GM21825 (cell line): ENCODE results near the gene DKKL1.
A peak's percentile ranks its signal among the peaks of the same experiment; 100 is the strongest.
"Not testable (repeated sequence)": the region's sequence is repeated elsewhere in the genome, so short reads cannot be mapped to it uniquely, and the experiment has no call there.

Experiments used
- ATAC-seq: cut with Tn5 transposase; IDR thresholded peaks from one replicate; pipeline ENCODE4 v1.9.1; 2021; ENCODE audit warnings: mild to moderate bottlenecking, moderate library complexity; ENCODE audit not compliant: unreplicated experiment

DKKL1 gene

DNA sequence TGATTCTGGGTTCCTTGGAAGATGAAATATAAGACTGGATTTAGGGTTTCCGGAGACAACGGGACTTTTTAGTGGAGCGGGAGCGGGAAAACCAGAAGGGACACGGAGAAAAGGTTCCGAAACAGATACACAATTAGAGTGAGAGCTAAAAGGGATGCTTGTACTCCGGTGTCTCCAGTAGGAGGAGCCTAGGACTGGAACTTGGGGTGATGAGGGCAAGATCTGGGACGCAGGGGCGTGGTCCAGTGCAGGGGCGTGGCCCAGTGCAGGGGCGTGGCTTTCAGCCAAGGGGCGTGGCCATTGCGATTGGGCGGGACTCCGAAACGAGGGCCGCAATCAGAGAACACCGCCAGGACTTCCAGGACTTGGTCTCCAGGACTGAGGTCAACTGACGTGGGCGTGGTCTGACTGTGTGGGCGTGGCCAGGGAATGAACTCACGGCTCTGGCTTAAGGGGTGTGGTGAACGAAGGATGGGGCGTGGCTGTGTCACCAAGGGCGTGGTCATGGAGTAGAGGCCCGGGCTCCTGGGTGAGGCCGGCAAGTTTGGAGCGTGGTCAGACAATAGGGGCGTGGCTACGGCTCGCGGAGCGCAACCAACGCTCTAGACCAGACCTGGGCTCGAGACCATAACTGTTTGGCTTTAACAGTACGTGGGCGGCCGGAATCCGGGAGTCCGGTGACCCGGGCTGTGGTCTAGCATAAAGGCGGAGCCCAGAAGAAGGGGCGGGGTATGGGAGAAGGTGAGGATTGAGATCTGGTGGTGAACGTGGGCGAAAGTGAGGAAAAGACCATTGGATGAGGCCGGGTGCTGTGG is at the start of gene DKKL1:
Gene DKKL1, plus strand, starts transcription at position 610 of the 815 bp plus-strand sequence. Its CDS starts 122 bp downstream, at position 732.
- peak; percentile 79 for ATAC-seq

DNA sequence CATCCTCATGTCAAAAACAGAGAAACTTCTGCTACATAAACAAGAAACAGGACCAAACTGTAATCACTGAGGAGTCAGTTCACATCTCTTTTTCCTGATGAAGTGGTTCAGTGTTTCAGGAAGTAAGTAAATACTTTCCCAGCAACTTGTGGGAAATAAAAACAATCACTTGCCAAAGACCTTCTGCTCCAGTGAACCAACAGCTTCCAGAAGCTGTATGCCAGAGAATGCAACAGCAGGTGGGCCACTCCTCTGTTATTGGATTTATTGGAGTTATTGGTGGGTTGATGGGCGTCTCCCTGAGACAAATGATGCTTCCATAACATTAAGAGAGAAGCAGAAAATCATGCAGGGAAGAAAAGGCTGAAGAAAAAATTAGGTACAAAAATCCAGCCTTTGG is 48.6 kb upstream of the DKKL1 start:
- no peak for ATAC-seq

DNA sequence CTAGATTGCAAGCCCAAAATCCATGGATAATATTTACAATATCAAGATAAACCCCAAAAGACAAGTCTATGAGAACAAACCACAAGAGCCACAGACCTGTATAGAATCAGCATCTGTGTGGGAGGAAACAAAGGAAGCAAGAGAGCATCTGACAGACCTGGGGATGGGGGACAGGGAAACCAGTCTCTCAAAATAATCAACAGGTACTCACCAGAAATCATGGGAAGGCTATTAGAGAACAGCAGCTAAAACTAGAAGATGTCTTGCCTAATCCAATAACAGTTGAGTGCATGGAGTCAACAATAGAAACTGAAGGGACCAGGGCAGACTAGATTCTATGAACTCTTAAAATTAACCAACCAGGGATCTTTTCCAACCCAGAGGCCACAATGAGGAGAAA is 47.4 kb upstream of the DKKL1 start:
- ATAC-seq, result no peak

DNA sequence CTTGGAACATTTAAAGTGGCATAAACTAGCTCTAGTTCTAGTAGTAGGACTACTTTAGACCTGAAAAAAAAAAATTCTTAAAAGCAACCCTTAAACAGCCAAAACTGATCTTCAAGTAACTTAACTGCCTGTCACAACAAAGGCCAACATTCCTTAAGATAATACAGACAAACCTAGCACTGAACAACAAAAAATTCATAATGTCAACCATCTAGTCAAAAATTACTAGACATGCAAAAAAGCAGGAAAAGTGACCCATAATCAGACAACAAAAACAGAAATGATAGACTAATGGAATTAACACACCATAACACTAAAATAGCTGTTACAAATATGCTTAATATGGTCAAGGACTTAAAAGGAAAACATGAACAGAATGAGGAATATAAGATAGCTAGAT is 45.4 kb upstream of the DKKL1 start:
- no peak for ATAC-seq

DNA sequence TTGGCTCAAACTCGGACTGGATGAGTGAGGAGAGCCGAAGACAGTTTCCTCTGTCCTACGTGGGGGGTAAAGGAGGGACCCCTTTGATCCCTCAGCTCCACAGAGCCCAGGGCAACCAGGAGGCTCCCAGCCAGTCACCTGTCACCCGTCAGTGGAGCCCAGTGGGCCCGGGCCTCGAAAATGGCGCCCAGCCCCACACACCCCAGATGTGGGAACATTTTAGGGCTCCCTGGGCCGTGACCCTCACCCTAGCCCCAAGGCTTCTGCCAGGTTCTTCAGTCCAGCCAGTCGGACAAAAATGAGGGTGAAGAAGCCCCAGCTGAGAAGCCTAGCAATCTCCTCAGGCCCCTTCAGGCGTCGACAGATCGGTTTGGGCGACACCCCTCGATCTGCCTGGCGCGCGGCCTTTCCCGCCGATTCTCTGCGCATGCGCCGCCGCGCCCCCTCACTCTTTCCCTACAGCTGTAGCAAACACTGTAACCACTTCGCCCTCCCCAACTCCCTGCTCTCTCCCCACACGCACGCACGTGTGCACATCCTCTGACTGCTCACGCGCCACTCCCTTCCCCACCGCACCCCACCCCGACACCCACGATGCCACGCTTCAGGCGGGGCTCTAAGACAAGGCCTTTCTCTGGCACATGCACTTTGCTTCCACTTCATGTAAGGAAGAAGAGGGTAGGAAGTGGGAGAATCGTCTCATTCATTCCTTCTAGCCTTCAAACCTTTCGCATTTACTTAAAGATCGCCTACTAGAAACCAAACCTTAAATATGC is 38.7 kb upstream of the DKKL1 start, which contains the start of gene SLC6A16:
Gene SLC6A16, minus strand, starts transcription at position 391 of the 776 bp plus-strand sequence. CDS start 13,844 bp downstream, outside the sequence.
- ATAC-seq, result no peak

DNA sequence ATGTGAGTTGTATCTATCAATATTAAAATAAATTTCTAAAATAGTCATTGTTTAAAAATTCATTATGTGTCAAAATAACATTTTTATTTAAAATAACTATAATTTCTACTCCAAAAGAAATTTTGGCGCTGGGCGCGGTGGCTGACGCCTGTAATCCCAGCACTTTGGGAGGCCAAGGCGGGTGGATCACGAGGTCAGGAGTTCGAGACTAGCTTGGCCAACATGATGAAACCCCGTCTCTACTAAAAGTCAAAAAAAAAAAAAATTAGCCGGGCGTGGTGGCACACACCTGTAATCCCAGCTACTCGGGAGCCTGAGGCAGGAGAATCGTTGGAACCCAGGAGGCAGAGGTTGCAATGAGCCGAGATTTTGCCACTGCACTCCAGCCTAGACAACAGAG is 37.9 kb upstream of the DKKL1 start:
- not testable (repeated sequence) for ATAC-seq

DNA sequence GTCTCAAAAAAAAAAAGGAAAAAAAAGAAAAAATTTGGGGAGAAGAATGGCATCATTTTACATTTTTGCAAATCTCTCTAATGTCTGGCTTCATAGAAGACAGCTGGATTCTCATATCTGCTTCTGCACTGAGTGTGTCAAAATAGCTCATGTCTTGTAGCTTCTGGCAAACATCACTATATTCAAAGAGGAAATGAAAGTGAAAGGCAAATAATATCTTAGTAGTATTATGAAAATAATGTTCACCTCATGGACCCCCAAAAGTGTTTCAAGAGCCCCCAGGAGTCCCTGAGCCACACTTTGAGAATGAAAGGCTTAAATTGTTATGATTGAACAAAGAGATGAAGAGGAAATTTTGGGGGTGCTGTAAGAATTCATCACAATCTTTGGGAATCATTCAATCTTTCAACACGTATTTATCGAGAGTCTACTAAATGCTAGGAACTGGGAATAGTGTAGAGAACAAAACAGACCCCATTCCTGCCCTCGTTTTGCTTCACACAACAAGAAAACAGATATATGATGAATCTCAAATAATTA is 37.4 kb upstream of the DKKL1 start:
- ATAC-seq, result no peak

DNA sequence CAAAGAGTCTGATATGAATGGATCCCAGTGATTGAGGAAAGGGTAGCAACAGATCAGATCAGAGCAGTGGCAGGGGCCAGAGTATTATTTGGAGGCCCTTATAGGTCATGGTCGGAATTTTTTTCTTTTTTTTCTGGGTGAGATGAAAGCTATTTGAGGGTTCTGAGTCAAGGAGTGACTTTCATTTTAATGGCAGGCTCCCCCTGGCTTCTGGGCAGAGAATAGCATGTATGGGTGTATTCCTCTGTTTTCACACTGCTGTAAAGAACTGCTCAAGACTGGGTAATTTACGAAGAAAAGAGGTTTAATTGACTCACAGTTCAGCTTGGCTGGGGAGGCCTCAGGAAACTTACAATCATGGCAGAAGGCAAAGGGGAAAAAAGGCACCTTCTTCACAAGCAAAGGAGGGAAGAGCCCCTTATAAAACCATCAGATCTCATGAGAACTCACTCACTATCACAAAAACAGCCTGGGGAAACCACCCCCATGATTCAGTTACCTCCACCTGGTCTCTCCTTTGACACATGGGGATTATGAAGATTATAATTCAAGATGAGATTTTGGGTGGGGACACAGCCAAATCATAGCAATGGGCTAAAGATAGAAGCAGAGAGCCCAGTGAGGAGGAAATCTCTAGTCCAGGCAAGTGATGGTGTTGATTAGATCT is 35.7 kb upstream of the DKKL1 start:
- ATAC-seq, result no peak

DNA sequence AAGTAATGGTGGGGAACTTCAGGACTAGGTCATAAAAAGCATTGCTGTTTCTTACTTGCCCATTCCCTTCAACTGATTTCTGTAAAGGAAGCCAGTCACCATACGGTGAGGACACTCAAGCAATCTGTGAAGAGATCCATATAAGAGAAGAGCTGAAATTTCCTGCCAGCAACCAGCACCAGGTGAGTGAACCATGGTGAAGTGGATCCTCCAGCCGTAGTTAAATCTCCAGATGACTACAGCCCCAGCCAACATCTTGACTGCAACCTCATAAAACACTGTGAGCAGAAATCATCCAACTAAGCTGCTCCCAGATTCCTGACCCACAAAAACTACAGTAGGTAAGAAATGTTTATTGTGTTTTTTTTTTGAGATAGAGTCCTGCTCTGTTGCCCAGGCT is 34.9 kb upstream of the DKKL1 start:
- no peak for ATAC-seq

DNA sequence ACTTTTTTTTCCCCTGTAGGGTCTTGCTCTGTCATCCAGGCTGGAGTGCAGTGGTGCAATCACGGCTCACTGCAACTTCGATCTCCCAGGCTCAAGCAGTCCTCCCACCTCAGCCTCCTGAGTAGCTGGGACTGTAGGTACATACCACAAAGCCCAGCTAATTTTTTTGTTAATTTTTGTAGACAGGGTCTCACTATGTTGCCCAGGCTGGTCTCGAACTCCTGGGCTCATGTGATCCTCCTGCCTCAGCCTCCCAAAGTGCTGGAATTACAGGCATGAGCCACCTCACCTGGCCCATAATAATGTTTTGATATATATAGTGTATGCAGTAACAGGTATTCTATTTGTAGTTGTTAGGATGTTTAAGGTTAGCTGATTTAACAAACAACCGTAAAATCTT is 32.5 kb upstream of the DKKL1 start:
- ATAC-seq, result not testable (repeated sequence)

DNA sequence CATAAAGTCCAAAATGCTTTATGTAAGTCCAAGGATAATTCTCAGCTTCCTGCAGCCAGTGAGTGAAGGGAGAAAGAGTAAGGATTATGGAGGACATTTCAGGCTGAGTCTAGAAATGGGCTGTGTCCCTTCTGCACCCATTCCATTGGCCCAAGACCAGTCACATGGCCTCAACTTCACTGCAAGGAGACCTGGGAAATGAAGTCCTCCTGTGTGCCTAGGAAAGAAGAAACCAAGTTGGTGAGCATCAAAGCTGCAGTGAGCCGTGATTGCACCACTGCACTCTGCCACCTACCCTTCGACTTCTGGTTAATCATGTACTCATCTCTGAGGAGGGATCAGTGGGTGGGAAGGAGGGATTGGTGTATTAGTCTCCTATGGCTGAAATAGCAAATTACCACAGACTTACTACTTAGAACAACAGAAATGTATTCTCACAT is 32.0 kb upstream of the DKKL1 start:
- peak; percentile 39 for ATAC-seq

DNA sequence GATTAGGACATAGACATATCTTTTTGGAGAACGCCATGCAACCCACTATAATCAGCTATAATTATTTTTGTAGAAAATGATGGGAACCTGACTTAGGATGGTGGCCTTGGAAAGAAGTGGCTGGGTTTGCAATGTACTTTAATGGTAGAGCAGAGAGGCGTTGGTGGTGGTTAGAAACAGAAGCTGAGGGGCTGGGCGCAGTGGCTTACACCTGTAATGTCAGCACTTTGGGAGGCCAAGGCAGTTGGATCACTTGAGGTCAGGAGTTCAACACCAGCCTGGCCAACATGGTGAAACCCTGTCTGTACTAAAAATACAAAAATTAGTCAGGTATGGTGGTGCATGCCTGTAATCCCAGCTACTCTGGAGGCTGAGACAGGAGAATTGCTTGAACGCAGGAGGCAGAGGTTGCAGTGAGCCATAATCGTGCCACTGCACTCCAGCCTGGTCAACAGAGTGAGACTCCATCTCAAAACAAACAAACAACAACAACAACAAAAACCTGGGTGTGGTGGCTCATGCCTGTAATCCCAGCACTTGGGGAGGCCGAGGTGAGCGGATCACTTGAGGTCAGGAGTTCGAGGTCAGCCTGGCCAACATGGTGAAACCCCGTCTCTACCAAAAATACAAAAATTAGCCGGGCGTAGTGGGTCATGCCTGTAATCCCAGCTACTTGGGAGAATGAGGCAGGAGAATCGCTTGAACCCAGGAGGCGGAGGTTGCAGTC is 30.8 kb upstream of the DKKL1 start:
- ATAC-seq, result not testable (repeated sequence)

DNA sequence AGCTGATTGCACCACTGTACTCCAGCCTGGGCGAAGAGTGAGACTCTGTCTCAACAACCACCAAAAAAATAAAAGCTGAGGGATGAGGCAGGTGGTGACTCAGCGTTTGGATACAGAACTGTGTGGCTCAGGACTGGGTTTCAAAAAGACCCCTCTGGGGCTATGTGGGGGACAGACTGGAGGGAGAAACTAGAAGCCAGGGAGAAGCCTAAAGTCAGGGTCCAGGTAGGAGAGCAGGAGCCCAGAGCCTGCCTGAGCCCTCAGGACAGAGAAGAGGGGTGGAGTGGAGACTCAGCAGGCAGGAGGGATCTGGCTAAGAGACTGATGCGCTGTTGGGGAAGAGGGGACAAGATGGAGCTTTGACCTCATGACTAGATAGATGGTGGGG is 30.3 kb upstream of the DKKL1 start:
- ATAC-seq, result no peak

DNA sequence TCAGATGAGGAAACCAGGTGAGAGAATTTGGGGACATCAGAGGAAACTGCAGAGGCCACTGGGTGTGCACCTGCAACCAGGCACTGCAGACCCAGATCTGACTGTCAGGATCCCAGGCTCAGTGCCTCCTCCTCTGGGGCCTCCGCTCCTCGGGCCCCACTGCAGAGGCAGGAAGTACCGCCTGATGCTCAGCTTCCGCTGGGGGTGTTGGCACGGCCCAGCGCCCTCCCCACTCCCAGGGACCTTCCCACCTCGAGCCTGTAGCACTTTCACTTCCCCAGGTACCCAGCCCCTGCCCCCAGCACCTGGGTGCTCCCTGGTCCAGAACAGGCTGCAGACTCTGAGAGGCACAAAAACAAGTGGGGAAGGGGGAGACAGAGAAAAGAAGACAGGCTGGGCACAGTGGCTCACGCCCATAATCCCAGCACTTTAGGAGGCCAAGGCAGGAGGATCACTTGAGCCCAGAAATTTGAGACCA is 29.8 kb upstream of the DKKL1 start:
- peak; percentile 45 for ATAC-seq

DNA sequence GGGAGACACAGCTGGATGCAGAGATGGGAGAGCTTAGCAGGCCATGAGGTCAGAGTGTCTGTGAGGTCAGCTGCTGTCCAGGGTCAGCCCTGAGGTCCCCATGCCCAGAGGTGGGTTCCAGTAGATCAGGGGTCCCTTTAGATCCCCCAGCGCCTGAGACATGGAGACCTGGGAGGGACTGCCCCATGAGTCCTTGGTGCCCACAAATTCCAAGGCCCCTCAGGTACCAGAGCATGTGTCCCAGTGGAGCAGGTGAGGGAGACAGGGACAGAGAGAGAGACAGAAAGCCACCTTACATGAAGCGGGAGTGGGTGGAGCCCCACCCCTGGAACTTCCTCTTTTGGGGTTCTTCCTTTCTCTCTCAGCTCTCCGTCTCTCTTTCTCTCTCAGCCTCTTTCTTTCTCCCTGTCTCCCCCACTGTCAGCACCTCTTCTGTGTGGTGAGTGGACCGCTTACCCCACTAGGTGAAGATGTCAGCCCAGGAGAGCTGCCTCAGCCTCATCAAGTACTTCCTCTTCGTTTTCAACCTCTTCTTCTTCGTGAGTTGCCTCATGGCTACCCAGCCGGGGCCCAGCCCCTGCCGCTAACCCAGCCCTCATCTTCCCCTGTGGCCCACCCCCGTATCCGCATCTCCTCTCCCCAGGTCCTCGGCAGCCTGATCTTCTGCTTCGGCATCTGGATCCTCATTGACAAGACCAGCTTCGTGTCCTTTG is 28.4 kb upstream of the DKKL1 start, which contains the start of gene CD37:
Gene CD37, plus strand, starts transcription at position 336 of the 713 bp plus-strand sequence. Its CDS starts 135 bp downstream, at position 471.
- no peak for ATAC-seq

DNA sequence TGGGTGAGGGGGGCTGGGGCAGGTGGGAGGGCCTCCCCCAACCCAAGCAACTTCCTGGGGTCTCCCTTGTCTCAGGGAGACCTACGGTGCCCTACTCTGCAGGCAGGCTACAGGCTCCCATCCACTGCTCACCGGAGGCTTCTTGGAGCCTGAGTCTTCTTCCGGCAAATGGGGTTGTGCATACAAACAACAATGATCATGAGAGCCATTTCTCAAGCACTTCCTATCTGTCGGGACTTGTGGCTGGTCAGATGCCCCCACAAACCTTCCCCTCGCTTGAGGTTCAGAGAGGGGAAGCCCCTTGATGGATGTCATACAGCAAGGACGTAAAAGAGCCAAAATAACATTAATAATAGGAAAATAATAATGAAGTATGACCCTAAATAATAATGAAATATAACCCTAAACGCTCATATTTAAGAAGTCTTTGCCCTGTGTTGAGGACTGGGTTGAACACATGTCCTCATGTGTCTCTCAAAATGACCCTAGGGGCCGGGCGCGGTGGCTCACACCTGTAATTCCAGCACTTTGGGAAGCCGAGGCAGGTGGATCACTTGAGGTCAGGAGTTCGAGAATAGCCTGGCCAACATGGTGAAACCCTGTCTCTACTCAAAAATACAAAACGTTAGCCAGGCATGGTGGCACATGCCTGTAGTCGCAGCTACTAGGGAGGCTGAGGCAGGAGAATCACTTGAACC is 27.7 kb upstream of the DKKL1 start:
- no peak for ATAC-seq

DNA sequence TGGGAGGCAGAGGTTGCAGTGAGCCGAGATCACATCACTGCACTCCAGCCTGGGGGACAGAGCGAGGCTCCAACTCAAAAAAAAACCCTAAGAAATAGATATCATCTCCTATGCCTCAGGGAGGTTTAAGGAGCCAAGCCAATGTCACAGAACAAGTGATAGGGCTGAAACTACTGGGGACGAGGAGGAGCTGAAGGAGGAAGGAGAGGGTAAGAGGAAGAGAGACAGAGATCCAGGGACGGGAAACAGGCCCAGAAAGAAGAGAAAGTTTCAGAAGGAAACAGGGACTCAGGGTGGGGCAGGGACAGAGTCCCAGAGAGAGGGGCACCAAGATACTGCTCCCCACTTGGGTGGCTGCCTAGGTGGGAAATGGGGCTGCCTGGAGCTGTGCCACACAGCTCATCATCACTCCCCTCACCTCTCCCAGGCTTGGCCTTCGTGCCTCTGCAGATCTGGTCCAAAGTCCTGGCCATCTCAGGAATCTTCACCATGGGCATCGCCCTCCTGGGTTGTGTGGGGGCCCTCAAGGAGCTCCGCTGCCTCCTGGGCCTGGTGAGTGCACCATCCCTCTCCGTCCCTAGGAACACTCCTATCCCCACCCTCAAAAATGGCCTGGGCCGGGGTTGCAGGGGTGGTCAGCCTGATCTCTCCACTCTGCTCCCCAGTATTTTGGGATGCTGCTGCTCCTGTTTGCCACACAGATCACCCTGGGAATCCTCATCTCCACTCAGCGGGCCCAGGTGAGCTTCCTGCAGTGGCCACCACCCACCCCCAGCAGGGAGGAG is 27.0 kb upstream of the DKKL1 start:
- no peak for ATAC-seq
